Ecto neural progenitor cell (in vitro differentiated cells): ENCODE measurements around the gene SLC25A34.

Experiments used
- DNase-seq: peaks from one replicate; pipeline ENCODE4 v3.0.0-alpha.2; 2018; ENCODE audit warnings: low spot score

SLC25A34 gene

GRCh38 chr1:15753776-15754175, 17.7 kb downstream of the SLC25A34 start:
- no peak for DNase-seq

GRCh38 chr1:15755021-15755645, 19.1 kb downstream of the SLC25A34 start:
- DNase-seq = no peak

- DNase-seq = peak; percentile 37
These were observed 19.6 kb downstream of the SLC25A34 start for GRCh38 chr1:15755646-15756040.

- peak; percentile 52 for DNase-seq
These were observed 20.3 kb downstream of the SLC25A34 start for GRCh38 chr1:15756143-15757015.

GRCh38 chr1:15757016-15757543, 21.0 kb downstream of the SLC25A34 start:
- no peak for DNase-seq

GRCh38 chr1:15757575-15758342, 21.7 kb downstream of the SLC25A34 start:
- DNase-seq = peak; percentile 66

GRCh38 chr1:15758343-15758931, 22.4 kb downstream of the SLC25A34 start, which contains the start of gene FBLIM1:
Gene FBLIM1 (plus strand): TSS chr1:15758795. CDS start chr1:15764984, 6,189 bp downstream.
- DNase-seq = peak; percentile 69

- DNase-seq = peak; percentile 66
These were observed 23.0 kb downstream of the SLC25A34 start for GRCh38 chr1:15758953-15759661.

- DNase-seq = no peak
These were observed 24.6 kb downstream of the SLC25A34 start for GRCh38 chr1:15760520-15761211.

- no peak for DNase-seq
These were observed 25.5 kb downstream of the SLC25A34 start for GRCh38 chr1:15761366-15762128.

- DNase-seq = no peak
These were observed 26.5 kb downstream of the SLC25A34 start for GRCh38 chr1:15762546-15762945.

GRCh38 chr1:15764269-15764764, 28.3 kb downstream of the SLC25A34 start:
- no peak for DNase-seq

- DNase-seq = no peak
These were observed 28.8 kb downstream of the SLC25A34 start for GRCh38 chr1:15764890-15765289.

GRCh38 chr1:15765495-15766194, 29.6 kb downstream of the SLC25A34 start:
- DNase-seq = no peak

- no peak for DNase-seq
These were observed 31.9 kb downstream of the SLC25A34 start for GRCh38 chr1:15767941-15768340.

- no peak for DNase-seq
These were observed 32.3 kb downstream of the SLC25A34 start for GRCh38 chr1:15768388-15768787.

- no peak for DNase-seq
These were observed 34.4 kb downstream of the SLC25A34 start for GRCh38 chr1:15770313-15770962.

- no peak for DNase-seq
These were observed 35.9 kb downstream of the SLC25A34 start for GRCh38 chr1:15771836-15772515.
